HG02610 (cell line): Measurements from ENCODE around the gene SPIRE2.

ENCODE experiments used
- ATAC-seq: cut with Tn5 transposase; IDR thresholded peaks from one replicate; pipeline ENCODE4 v1.9.1; 2021; ENCODE audit warnings: mild to moderate bottlenecking, moderate library complexity; ENCODE audit not compliant: unreplicated experiment

The SPIRE2 gene

DNA sequence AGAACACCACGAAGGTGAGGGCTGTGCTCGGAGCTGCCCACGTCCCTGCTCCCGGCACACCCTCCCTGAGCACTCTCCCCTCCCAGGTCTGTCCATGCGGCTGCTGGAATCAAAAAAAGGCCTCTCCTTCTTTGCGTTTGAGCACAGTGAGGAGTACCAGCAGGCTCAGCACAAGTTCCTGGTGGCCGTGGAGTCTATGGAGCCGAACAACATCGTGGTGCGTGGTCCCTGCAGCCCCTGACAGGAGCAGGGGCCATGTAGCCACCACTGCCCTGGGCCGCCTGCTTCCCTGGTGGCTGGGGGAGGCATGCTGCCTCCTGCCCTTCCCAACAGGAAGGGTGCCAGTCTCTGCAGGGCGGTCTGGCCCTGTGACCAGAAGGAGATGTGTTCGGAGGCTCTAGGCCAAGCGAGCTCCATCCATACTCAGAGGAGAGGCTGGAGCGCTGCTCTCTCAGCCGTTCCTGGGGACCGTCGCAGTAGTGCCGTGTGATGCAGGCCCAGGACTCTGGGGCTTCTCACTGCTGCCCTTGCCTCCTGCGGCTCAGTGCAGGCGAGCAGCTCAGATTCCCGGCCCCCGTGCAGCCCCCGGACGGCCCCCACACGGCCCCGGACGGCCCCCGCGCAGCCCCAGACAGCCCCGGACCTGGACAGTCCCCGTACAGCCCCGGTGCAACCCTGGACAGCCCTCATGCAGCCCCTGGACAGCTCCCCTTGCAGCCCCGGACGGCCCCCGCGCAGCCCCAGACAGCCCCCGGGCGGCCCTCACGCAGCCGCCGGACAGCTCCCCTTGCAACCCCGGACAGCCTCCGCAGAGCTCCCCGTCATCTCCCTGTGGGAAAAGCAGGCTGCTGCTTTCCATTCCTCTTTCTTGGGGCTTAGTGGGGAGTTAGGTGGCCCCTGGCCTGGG, 65.6 kb downstream of the SPIRE2 start:
- ATAC-seq = no peak

DNA sequence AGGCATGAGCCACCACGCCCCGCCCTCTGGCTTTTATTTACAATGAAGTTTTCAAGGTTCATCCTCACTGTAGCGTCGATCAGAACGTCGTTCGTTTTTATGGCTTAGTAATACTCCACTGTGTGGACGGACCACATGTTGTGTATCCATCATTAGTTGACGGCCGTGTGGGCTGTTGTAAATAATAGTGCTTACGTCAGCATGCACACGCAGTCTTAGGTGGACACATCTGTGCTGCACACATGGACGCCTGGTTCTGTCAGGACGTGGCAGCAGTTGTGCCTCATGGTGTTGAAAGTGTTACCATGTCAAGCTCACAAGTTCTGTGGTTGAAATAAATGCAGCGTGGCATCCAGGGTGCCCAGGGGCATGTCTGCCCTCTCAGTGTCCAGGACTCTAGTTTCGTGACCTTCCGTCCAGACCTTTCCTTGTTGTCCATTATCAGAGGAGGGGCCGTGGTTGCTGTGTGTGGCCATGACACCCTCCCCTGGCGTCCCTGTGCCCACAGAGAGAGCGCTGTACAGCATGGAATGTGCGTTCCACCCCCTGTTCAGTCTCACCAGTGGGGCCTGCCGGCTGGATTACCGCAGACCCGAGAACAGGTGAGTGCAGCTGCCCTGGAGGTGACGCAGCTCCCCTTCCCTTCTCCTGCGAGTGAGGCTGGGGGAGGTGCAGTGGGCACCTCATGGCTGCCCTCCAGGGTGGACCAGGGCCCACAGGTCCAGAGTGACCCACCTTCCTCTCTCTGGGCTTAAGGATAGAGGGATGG, 67.4 kb downstream of the SPIRE2 start:
- ATAC-seq = no peak

DNA sequence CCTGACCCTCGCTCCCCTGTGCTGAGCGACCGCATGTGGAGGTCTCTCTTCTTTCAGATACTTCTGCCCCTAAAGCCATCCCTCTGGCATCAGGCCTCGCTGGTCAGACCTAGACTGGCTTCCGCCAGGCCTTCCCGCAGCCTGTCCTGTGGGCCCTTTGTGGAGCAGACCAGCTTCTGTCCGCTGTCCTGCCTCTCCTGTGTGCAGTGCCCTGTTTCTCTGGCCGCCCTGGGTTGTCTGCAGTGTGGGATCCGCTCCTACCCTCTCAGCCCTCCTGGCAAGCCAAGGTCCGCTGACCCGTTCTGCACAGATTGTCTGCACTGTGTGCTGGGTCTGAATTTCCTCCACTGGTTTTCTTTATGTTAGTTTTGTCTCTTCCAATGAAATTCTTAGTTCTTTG, 68.9 kb downstream of the SPIRE2 start:
- ATAC-seq = no peak

DNA sequence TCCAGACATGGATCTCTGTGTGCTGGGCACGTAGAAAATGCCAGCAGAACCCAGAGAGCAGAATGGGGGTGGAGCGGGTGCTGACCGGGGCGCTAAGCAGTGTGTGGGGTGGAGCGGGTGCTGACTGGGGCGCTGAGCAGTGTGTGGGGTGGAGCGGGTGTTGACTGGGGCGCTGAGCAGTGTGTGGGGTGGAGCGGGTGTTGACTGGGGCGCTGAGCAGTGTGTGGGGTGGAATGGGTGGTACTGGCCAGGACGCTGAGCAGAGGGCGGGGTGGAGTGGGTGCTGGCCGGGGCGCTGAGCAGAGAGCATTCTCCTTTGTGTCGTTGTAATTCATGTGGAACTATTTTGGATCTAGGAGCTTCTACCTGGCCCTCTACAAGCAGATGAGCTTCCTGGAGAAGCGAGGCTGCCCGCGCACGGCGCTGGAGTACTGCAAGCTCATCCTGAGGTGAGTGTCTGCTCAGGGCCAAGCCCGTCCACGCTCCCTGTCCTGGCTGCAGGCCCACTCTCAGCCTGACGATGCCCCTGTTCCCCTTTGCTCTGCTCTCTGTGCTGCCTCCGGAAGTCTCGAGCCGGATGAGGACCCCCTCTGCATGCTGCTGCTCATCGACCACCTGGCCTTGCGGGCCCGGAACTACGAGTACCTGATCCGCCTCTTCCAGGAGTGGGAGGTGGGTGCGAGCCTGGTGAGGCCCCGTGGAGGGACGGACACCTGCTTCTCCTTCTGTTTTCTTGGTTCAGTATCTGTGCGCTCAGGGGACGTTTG, 70.1 kb downstream of the SPIRE2 start:
- no peak for ATAC-seq

DNA sequence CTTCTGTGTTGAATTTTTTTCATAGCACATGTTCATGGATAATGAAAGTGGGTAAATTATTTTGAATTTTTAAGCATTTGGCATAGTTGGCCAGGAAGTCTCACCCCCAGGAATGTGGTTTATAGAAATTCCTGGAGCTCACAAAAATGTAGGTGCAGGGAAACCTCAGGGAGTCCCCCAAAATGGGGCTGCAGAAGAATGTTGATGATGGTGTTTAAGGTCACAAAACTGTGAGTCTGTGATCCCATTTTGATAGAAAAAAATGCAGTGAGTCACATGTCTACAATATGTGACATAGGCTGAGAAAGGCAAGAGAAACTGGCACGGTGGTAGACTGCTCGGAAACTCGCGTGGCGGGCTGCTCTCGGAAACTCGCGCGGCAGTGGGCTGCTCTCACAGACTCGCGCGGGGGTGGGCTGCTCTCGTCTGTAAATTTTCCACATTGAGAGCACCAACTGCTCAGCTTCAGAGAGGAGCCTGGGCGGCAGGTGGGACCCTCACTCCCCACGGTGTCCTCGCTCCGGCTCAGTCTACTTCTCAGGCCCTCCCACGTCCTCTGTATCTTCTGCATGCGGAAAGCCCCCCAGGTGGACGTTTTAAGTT, 71.7 kb downstream of the SPIRE2 start:
- ATAC-seq = no peak

DNA sequence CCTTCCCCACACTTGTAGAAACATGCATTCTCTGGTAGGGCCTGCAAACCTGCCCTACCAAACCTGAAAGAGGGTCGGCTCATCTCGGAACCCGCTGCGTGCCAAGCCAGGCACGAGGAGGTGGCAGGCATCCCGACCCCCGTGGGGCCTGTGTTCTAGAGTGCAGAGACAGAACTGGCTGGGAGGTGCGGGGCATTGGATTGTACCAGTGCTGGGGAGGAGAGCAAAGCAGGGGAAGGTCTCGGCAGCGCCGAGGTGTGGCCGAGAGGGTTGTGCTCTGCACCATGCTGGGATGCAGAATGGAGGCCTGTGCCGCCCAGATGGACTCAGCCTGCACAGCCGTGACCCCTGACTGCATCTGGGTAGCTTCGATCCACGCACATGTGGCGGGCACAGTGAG, 72.6 kb downstream of the SPIRE2 start:
- ATAC-seq = no peak

DNA sequence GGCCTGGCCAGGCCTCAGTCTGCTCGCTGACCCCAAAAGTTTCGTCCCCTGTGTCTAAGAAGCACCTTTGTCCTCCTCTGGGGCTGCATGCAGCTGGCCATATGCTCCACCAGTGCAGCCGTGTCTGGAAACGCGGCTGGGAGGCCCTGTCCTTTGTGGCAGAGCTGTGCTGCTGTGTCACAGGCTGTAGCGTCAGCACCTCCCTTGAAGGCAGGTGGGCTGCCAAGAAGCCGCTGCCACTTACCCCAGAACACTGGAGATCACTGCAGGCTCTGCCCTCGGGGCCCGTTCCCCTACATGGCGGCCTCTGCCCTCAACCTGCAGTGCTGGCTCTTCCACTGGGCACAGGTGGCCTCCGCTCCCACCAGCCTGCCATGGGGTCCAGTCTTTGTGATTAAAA, 74.7 kb downstream of the SPIRE2 start:
- ATAC-seq = no peak

DNA sequence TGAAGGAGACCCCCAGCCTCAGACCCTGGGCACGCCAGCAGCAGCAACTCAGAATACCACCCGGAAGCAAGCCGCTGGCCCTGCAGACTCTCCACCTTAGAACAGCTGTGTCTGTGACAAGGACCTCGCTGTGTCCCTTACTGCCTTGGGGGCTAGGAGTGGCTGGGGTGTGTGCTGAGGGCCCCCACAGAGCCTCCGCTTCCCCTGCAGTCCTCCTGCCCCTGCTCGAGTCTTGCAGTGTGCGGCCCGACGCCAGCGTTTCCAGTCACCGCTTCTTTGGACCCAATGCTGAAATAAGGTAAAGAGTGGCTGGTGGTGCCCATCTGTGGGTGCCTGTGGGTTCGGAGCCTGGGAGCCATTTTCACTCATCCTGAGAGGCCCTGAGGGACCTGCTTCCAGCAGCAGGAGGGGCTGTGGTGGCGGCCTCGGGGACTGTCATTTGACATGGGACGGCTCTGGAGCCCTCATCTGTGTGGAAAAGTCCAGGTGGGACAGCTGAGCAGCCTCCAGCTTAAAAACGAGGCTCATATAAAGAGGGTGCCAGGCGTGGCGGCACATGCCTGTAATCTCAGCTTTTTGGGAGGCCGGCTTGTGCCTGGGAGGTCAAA, 75.7 kb downstream of the SPIRE2 start:
- ATAC-seq = no peak

DNA sequence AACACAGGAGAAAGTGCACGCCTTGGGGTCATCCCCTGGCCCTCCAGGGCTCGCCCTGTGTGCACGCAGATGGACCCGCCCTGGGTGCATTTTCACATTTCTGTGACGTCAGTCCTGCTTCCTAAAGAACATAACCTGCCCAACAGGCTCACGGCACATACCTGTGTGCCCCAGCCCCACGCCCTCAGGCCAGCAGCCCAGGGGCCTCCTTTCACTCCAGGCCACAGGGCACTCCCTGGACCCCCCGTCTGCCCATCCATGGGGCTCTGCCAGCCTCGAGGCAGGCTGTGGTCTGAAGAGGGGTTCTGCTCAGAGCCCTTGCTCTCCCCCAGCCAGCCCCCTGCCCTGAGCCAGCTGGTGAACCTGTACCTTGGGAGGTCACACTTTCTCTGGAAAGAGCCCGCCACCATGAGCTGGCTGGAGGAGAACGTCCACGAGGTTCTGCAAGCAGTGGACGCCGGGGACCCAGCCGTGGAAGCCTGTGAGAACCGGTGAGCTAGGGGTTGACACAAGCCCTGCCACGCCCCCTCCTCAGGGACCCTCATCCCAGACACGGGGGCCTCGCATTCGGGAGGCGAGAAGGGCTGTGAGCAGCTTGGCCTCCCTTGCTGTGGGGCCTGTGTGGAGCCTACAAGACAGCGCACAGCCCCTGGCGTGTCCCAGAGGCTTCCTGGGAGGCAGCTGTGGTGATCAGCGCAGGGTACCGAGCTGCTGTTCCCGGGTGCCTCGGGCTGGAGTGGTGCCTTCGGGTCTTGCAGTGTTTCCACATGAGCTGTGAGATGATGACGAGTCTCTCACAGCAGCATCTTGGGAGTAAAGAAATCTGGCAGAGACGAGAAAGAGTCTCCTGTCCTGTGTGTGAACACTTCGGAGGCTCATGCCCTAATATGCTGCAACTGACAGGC, 76.6 kb downstream of the SPIRE2 start:
- ATAC-seq = no peak

DNA sequence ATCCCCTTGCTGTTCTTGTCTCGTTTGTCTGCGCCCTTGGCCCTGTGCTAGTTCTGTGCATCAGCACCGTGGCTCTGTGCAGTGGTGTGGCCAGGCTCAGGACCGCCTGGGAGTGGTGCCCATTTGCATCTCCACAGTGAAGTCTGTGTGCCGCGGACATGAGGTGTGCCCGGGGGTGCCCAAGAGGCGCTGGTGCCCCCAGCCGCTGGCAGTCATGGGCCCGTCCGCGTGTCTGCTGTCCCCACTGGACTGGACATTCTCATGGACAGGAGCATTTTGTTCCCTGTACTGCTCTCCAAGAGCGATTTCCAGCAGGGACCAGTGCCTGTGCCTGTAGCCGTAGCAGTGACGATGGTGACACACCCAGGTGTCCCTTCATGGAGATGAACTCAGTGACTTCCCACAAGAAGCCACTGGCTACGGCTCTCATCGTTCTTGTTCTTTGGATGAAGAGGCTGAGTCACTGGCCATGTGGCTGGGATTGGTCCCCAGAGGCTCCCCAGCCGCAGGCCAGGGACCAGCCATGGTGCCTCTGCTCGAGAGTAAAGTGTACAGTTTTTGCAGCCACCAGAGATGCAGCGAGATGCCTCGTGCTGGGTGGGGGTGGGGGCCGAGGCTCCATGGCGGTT, 77.3 kb downstream of the SPIRE2 start:
- ATAC-seq = no peak

DNA sequence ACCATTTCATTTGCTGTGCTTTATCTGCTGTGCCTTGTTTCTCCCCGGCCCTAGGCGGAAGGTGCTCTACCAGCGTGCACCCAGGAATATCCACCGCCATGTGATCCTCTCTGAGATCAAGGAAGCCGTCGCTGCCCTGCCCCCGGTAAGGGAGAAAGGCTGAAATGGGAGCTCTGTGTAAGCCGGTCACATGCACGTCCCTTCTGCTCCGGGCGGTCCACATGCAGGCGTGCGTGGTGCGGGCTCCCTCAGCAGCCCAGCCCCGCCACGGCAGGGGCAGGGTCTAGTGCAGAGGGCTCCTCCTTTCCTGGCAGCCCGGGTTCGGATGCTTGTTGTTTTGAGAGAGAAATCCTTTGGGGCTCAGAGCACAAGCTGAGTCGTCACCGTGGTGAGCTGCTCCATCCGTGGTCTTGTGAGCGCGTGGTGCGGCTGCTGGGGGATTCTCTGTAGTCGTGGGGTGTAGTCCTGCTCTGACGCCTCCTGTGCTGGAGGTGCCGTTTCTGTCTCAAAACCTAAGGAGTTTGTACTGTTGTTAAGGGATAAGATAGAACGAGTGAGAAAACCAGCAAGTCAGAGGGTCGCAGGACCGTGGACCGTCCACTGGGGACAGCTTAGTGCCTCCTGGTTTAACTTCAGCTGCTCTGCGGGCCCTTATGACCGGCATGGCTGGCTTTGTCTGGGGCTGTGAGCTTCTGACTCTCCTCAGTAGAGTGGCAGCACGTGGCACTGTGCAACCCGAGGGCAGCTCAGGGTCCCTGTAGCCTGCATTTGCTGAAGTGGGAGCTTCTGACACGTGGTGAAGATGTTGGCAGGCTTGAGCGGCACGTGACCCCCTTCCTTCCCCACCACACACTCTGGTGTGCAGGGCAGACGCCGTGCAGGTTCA, 78.1 kb downstream of the SPIRE2 start:
- no peak for ATAC-seq

DNA sequence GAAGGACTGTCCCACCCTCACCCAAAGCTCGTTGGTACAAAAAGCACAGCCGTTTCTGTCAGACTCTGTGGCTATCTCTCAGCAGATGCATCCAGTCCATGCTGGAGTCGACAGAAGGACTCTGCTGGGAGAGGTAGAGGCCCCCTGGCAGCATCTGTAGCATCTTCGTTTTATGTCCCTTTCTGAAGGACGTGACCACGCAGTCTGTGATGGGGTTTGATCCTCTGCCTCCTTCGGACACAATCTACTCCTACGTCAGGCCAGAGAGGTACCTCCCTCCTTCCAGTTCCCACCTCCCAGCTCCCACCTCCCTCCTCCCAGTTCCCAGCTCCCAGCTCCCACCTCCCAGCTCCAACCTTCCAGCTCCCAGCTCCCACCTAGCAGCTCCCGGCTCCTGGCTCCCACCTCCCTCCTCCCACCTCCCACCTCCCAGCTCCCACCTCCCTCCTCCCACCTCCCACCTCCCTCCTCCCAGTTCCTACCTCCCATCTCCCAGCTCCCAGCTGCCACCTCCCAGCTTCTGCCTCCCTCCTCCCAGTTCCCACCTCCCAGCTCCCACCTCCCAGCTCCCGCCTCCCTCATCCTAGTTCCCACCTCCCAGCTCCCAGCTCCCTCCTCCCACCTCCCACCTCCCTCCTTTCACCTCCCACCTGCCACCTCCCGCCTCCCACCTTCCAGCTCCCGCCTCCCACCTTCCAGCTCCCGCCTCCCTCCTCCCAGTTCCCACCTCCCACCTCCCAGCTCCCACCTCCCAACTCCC, 79.0 kb downstream of the SPIRE2 start:
- no peak for ATAC-seq

DNA sequence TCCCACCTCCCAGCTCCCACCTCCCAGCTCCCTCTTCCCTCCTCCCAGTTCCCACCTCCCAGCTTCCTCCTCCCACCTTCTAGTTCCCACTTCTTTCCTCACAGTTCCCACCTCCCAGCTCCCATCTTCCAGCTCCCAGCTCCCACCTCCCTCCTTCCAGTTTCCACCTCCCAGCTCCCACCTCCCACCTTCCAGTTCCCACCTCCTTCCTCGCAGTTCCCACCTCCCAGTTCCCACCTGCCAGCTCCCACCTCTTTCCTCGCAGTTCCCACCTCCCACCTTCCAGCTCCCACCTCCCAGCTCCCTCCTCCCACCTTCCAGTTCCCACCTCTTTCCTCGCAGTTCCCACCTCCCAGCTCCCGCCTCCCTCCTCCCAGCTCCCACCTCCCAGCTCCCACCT, 80.0 kb downstream of the SPIRE2 start:
- ATAC-seq = no peak

DNA sequence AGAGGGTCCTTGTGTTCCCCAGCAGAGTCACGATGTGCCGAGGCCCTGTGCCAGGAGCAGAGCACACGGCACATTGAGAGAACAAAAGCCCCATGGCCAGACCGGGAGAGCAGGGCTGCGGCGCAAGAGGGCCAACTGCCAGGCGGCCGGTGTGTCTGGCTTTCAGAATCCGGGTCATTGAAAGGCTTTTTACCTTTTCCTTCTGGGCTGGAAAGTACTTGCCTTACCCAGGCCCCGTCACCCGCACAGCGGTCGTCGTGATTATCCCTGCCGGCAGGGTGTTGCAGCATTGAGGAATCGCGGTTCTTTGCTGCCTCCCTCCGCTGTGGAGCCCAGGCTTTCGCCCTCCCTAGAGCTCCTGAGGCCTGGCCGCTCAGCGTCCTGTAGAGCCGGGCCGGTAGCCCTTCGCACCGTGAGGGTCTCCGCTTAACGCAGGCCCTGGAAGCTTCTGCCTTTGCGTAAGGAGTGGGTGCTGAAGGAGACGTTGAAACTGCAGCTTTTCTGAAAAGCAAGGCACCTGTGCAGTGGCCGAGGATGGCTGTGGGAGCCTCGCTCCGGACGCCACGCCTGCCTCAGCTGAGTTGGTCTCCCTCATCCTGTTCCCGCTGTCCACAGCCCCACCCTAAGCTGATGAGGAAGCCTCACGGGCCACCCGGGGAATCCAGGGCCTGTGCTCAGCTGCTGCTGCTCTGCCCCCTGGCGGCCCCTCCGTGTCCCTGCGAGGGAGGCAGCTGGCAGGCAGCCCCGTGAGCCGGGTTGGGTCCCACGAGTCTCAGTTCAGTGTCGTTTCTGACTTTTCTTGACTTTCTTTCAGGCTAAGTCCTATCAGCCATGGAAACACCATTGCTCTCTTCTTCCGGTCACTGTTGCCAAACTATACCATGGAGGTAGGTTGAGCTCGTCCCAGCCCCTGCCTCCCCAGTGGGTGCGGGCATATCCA, 81.8 kb downstream of the SPIRE2 start:
- ATAC-seq = no peak

DNA sequence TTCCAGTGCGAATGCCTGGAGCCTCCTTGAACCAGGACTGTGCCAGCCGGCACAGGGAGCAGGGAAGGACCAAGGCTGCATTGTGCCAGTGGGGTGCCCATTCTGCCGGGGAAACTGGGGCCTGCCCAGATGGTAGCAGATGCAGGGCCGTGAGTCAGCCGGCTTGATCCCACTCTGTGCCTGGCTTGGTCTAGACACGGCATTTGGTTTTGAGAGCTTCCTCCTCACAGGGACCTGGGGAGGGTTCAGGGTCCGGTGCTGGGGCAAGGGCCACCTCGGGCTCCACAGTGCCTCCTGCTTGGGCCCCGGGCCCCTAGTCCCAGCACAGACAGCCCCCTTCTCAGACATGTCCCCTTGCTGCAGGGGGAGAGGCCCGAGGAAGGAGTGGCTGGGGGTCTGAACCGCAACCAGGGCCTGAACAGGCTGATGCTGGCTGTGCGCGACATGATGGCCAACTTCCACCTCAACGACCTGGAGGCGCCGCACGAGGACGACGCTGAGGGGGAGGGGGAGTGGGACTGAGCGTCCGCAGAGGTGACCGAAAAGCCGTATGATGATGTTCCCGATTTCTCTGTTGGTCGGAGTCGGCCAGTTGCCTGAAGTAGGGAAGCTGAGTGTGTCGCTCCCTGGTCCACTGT, 82.6 kb downstream of the SPIRE2 start:
- ATAC-seq = no peak

DNA sequence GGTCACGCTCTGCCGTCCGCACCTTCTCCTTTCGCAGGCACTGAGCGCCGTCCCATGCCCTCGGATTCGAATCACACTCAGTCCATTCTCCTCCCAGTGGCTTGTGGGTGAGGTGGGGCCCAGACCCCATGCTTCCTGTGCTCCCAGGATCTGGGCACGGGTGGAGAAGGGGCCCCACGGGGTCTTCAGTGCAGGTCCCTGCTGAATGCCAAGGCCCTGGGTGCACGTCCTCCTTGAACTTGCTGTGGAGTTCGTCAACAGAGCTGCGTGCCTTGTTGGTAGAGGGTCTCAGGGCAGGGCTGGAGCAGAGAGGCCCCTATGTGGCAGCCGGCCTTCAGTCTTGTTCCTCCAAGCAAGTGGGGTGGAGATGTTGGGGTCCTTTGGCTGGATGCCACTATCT, 83.1 kb downstream of the SPIRE2 start:
- no peak for ATAC-seq
